Measurements from ENCODE around the gene CMSS1.

The CMSS1 gene

GRCh38 chr3:100169201-100169920 lies 351.7 kb downstream of the CMSS1 start:
- H3K4me2 ChIP-seq (ENCODE audit: low read length), result no peak overlapping the region
- H2BK15ac ChIP-seq (replicated peaks; ENCODE audit: low read depth), result no peak overlapping the region
- no peak overlapping the region for H3K56ac ChIP-seq (ENCODE audit: low read length)
- no CpG with 5 or more reads among the region's 4 CpGs for WGBS (ENCODE audit: extremely low coverage, insufficient coverage, low lambda C conversion rate)
- H4K5ac ChIP-seq (ENCODE audit: low read length), result no peak overlapping the region
- H3K4me1 ChIP-seq (ENCODE audit: control insufficient read depth, low read depth, low read length), result no peaks in the 10 kb centered on the region
- no peaks in the 10 kb centered on the region for H3K79me1 ChIP-seq (ENCODE audit: low read length)
- DNase-seq, result no peak
- no peak overlapping the region for H3K9ac ChIP-seq (ENCODE audit: low read length)
- H2BK120ac ChIP-seq (ENCODE audit: low read depth, low read length), result no peak overlapping the region
- no peak overlapping the region for H3K23ac ChIP-seq (ENCODE audit: low read length)
- no peak overlapping the region for H4K8ac ChIP-seq (ENCODE audit: low read depth, low read length)
- no peak overlapping the region for H2BK5ac ChIP-seq (ENCODE audit: low read length)
- H3K4me3 ChIP-seq (ENCODE audit: low read length), result no peak overlapping the region
- no peak overlapping the region for H3K27ac ChIP-seq (ENCODE audit: low read depth, low read length)
- no peak overlapping the region for H3K4ac ChIP-seq (ENCODE audit: low read depth, low read length)
- no peaks in the 10 kb centered on the region for H3K79me2 ChIP-seq (ENCODE audit: control insufficient read depth, insufficient read depth, low read length)
- H3K36me3 ChIP-seq (ENCODE audit: control insufficient read depth, insufficient read depth, low read length), result no peaks in the 10 kb centered on the region
- H3K18ac ChIP-seq (ENCODE audit: low read length), result no peak overlapping the region
- H3K27me3 ChIP-seq (ENCODE audit: insufficient read depth, low read length, poor library complexity), result no peaks in the 10 kb centered on the region
- H2AK5ac ChIP-seq (ENCODE audit: low read length), result no peak overlapping the region

GRCh38 chr3:100170486-100170885 lies 352.8 kb downstream of the CMSS1 start:
- Histone ChIP-seq H3K4me1 (ENCODE audit: control insufficient read depth, low read depth, low read length) (no peaks in the 10 kb centered on the region), H2BK5ac (ENCODE audit: low read length) (no peak overlapping the region), H4K8ac (ENCODE audit: low read depth, low read length) (no peak overlapping the region), H3K4me2 (ENCODE audit: low read length) (no peak overlapping the region), H3K9ac (ENCODE audit: low read length) (no peak overlapping the region), H3K79me1 (ENCODE audit: low read length) (no peaks in the 10 kb centered on the region), H2BK120ac (ENCODE audit: low read depth, low read length) (no peak overlapping the region), H3K18ac (ENCODE audit: low read length) (no peak overlapping the region), H3K36me3 (ENCODE audit: control insufficient read depth, insufficient read depth, low read length) (no peaks in the 10 kb centered on the region), H3K23ac (ENCODE audit: low read length) (no peak overlapping the region), H3K4me3 (ENCODE audit: low read length) (no peak overlapping the region), H3K56ac (ENCODE audit: low read length) (no peak overlapping the region), H2AK5ac (ENCODE audit: low read length) (no peak overlapping the region), H3K4ac (ENCODE audit: low read depth, low read length) (no peak overlapping the region), H3K27ac (ENCODE audit: low read depth, low read length) (no peak overlapping the region), H2BK15ac (replicated peaks; ENCODE audit: low read depth) (no peak overlapping the region), H3K79me2 (ENCODE audit: control insufficient read depth, insufficient read depth, low read length) (no peaks in the 10 kb centered on the region), H3K27me3 (ENCODE audit: insufficient read depth, low read length, poor library complexity) (no peaks in the 10 kb centered on the region), H4K5ac (ENCODE audit: low read length) (no peak overlapping the region)
- DNase-seq, result no peak
- no CpG with 5 or more reads among the region's 3 CpGs for WGBS (ENCODE audit: extremely low coverage, insufficient coverage, low lambda C conversion rate)

- no peak overlapping the region for H2AK5ac ChIP-seq (ENCODE audit: low read length)
- DNase-seq, result no peak
- no peaks in the 10 kb centered on the region for H3K4me1 ChIP-seq (ENCODE audit: control insufficient read depth, low read depth, low read length)
- H2BK120ac ChIP-seq (ENCODE audit: low read depth, low read length), result no peak overlapping the region
- no peak overlapping the region for H3K4me3 ChIP-seq (ENCODE audit: low read length)
- H3K27ac ChIP-seq (ENCODE audit: low read depth, low read length), result no peak overlapping the region
- no peak overlapping the region for H3K9ac ChIP-seq (ENCODE audit: low read length)
- H3K4me2 ChIP-seq (ENCODE audit: low read length), result no peak overlapping the region
- no CpG with 5 or more reads among the region's 6 CpGs for WGBS (ENCODE audit: extremely low coverage, insufficient coverage, low lambda C conversion rate)
- no peak overlapping the region for H2BK5ac ChIP-seq (ENCODE audit: low read length)
- no peaks in the 10 kb centered on the region for H3K36me3 ChIP-seq (ENCODE audit: control insufficient read depth, insufficient read depth, low read length)
- H3K79me2 ChIP-seq (ENCODE audit: control insufficient read depth, insufficient read depth, low read length), result no peaks in the 10 kb centered on the region
- H4K5ac ChIP-seq (ENCODE audit: low read length), result no peak overlapping the region
- no peaks in the 10 kb centered on the region for H3K79me1 ChIP-seq (ENCODE audit: low read length)
- no peak overlapping the region for H3K18ac ChIP-seq (ENCODE audit: low read length)
- no peak overlapping the region for H3K23ac ChIP-seq (ENCODE audit: low read length)
- H4K8ac ChIP-seq (ENCODE audit: low read depth, low read length), result no peak overlapping the region
- H3K56ac ChIP-seq (ENCODE audit: low read length), result no peak overlapping the region
- no peaks in the 10 kb centered on the region for H3K27me3 ChIP-seq (ENCODE audit: insufficient read depth, low read length, poor library complexity)
- no peak overlapping the region for H3K4ac ChIP-seq (ENCODE audit: low read depth, low read length)
- no peak overlapping the region for H2BK15ac ChIP-seq (replicated peaks; ENCODE audit: low read depth)
Observed at GRCh38 chr3:100171211-100171914, 353.7 kb downstream of the CMSS1 start.

- H4K5ac ChIP-seq (ENCODE audit: low read length), result no peak overlapping the region
- H3K56ac ChIP-seq (ENCODE audit: low read length), result no peak overlapping the region
- no peak overlapping the region for H3K4me2 ChIP-seq (ENCODE audit: low read length)
- no peak for DNase-seq
- no peak overlapping the region for H3K27ac ChIP-seq (ENCODE audit: low read depth, low read length)
- H3K79me1 ChIP-seq (ENCODE audit: low read length), result no peaks in the 10 kb centered on the region
- no peak overlapping the region for H2BK5ac ChIP-seq (ENCODE audit: low read length)
- no peak overlapping the region for H4K8ac ChIP-seq (ENCODE audit: low read depth, low read length)
- no peaks in the 10 kb centered on the region for H3K27me3 ChIP-seq (ENCODE audit: insufficient read depth, low read length, poor library complexity)
- H2BK15ac ChIP-seq (replicated peaks; ENCODE audit: low read depth), result no peak overlapping the region
- no peak overlapping the region for H2BK120ac ChIP-seq (ENCODE audit: low read depth, low read length)
- H3K23ac ChIP-seq (ENCODE audit: low read length), result no peak overlapping the region
- H3K9ac ChIP-seq (ENCODE audit: low read length), result no peak overlapping the region
- H3K4ac ChIP-seq (ENCODE audit: low read depth, low read length), result no peak overlapping the region
- no peaks in the 10 kb centered on the region for H3K79me2 ChIP-seq (ENCODE audit: control insufficient read depth, insufficient read depth, low read length)
- H3K36me3 ChIP-seq (ENCODE audit: control insufficient read depth, insufficient read depth, low read length), result no peaks in the 10 kb centered on the region
- no peak overlapping the region for H3K4me3 ChIP-seq (ENCODE audit: low read length)
- no peak overlapping the region for H2AK5ac ChIP-seq (ENCODE audit: low read length)
- no CpG with 5 or more reads among the region's 1 CpG for WGBS (ENCODE audit: extremely low coverage, insufficient coverage, low lambda C conversion rate)
- H3K4me1 ChIP-seq (ENCODE audit: control insufficient read depth, low read depth, low read length), result no peaks in the 10 kb centered on the region
- no peak overlapping the region for H3K18ac ChIP-seq (ENCODE audit: low read length)
Observed at GRCh38 chr3:100173961-100174360, 356.3 kb downstream of the CMSS1 start.

GRCh38 chr3:100175637-100176280 lies 358.1 kb downstream of the CMSS1 start:
- H3K4ac ChIP-seq (ENCODE audit: low read depth, low read length), result no peak overlapping the region
- H3K23ac ChIP-seq (ENCODE audit: low read length), result no peak overlapping the region
- H3K18ac ChIP-seq (ENCODE audit: low read length), result no peak overlapping the region
- no peak overlapping the region for H4K5ac ChIP-seq (ENCODE audit: low read length)
- no peaks in the 10 kb centered on the region for H3K27me3 ChIP-seq (ENCODE audit: insufficient read depth, low read length, poor library complexity)
- no peak overlapping the region for H4K8ac ChIP-seq (ENCODE audit: low read depth, low read length)
- H3K79me1 ChIP-seq (ENCODE audit: low read length), result no peaks in the 10 kb centered on the region
- no peaks in the 10 kb centered on the region for H3K36me3 ChIP-seq (ENCODE audit: control insufficient read depth, insufficient read depth, low read length)
- no peak overlapping the region for H3K4me2 ChIP-seq (ENCODE audit: low read length)
- no peak overlapping the region for H2BK5ac ChIP-seq (ENCODE audit: low read length)
- peak; percentile 52 for DNase-seq
- no peak overlapping the region for H3K56ac ChIP-seq (ENCODE audit: low read length)
- H2AK5ac ChIP-seq (ENCODE audit: low read length), result no peak overlapping the region
- no CpG with 5 or more reads among the region's 6 CpGs for WGBS (ENCODE audit: extremely low coverage, insufficient coverage, low lambda C conversion rate)
- H2BK15ac ChIP-seq (replicated peaks; ENCODE audit: low read depth), result no peak overlapping the region
- H3K4me3 ChIP-seq (ENCODE audit: low read length), result no peak overlapping the region
- H3K9ac ChIP-seq (ENCODE audit: low read length), result no peak overlapping the region
- no peaks in the 10 kb centered on the region for H3K79me2 ChIP-seq (ENCODE audit: control insufficient read depth, insufficient read depth, low read length)
- H3K4me1 ChIP-seq (ENCODE audit: control insufficient read depth, low read depth, low read length), result no peaks in the 10 kb centered on the region
- H2BK120ac ChIP-seq (ENCODE audit: low read depth, low read length), result no peak overlapping the region
- H3K27ac ChIP-seq (ENCODE audit: low read depth, low read length), result no peak overlapping the region
